Spleen (tissue), 7 donors: ENCODE measurements around the gene ARHGAP30.
A peak's percentile ranks its signal among the peaks of the same experiment; 100 is the strongest.

Source experiments
- POLR2A ChIP-seq, 3 donors: fragments of 450-650 bp; IDR thresholded peaks; one replicate each; pipeline ENCODE4 v1.5.1; 2017; ENCODE audit warnings: antibody characterized with exemption in 3 of 3, mild to moderate bottlenecking in 1 of 3
- TF ChIP-seq, protein P1 (sequence below), 11 experiments: fragments of 200-600 bp in 7 of 11; fragments of 450-650 bp in 4 of 11; sonication (generic) in 4 of 11; IDR thresholded peaks in 8 of 11; conservative IDR thresholded peaks in 3 of 11; 1 replicate in 7 of 11; 2 replicates in 4 of 11; pipeline versions ENCODE4 v1.4.0 to v1.8.0; 2016 to 2021; ENCODE audit warnings: antibody characterized with exemption in 11 of 11, inconsistent platforms in 4 of 11, mild to moderate bottlenecking in 1 of 11
- donor health status: DM: no; HTN: no; CAD: no; lungs with moderate emphysema.
- donor health status: DM: no; HTN: no; CAD: no.
- donor health status: DM: no; HTN: no; CAD: no.

- TF ChIP-seq, protein P1, sequence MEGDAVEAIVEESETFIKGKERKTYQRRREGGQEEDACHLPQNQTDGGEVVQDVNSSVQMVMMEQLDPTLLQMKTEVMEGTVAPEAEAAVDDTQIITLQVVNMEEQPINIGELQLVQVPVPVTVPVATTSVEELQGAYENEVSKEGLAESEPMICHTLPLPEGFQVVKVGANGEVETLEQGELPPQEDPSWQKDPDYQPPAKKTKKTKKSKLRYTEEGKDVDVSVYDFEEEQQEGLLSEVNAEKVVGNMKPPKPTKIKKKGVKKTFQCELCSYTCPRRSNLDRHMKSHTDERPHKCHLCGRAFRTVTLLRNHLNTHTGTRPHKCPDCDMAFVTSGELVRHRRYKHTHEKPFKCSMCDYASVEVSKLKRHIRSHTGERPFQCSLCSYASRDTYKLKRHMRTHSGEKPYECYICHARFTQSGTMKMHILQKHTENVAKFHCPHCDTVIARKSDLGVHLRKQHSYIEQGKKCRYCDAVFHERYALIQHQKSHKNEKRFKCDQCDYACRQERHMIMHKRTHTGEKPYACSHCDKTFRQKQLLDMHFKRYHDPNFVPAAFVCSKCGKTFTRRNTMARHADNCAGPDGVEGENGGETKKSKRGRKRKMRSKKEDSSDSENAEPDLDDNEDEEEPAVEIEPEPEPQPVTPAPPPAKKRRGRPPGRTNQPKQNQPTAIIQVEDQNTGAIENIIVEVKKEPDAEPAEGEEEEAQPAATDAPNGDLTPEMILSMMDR (IDR thresholded peaks at IDR 0.05 in 8 of 11, conservative IDR thresholded peaks at IDR 0.05 in 3 of 11) = no peak
- peak in 2 of 3 donors; percentile 16 to 39 for TF ChIP-seq POLR2A (IDR thresholded peaks at IDR 0.05)
Measured at GRCh38 chr1:161021165-161021969, 48.3 kb downstream of the ARHGAP30 start.
